ENCODE results near the gene MFN2.

DNA sequence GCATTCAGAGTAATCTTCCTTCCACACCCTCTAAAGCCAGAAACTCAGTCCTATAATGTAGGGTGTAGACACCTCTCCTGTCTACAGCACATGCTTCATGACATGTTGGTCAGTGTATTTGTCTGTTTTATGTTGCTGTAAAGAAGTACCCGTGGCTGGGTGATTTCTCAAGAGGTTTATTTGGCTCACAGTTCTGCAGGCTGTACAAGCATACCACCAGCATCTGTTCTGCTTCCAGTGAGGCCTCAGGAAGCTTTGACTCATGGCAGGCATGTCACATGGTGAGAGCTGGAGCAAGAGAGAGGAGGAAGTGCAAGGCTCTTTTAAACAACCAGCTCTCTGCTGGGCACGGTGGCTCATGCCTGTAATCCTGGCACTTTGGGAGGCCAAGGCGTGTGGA is 33.6 kb upstream of the MFN2 start:
- TF ChIP-seq, protein P1, sequence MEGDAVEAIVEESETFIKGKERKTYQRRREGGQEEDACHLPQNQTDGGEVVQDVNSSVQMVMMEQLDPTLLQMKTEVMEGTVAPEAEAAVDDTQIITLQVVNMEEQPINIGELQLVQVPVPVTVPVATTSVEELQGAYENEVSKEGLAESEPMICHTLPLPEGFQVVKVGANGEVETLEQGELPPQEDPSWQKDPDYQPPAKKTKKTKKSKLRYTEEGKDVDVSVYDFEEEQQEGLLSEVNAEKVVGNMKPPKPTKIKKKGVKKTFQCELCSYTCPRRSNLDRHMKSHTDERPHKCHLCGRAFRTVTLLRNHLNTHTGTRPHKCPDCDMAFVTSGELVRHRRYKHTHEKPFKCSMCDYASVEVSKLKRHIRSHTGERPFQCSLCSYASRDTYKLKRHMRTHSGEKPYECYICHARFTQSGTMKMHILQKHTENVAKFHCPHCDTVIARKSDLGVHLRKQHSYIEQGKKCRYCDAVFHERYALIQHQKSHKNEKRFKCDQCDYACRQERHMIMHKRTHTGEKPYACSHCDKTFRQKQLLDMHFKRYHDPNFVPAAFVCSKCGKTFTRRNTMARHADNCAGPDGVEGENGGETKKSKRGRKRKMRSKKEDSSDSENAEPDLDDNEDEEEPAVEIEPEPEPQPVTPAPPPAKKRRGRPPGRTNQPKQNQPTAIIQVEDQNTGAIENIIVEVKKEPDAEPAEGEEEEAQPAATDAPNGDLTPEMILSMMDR (IDR thresholded peaks at IDR 0.05; ENCODE audit: borderline replicate concordance, extremely low read depth, low read length, poor library complexity, severe bottlenecking): no peak
- TF ChIP-seq EZH2 (IDR thresholded peaks at IDR 0.05; ENCODE audit: borderline replicate concordance, low read depth, low read length, severe bottlenecking): no peak
